GM12891 (cell line): ENCODE results near the gene OBP2B.

Source experiments
- POLR2A ChIP-seq: IDR thresholded peaks from 2 replicates; pipeline ENCODE4 v1.6.1; 2011; ENCODE audit warnings: low read depth, low read length, control low read depth
- TAF1 ChIP-seq: IDR thresholded peaks from 2 replicates; pipeline ENCODE4 v1.6.1; 2011; ENCODE audit warnings: low read depth, low read length, control low read depth

DNA sequence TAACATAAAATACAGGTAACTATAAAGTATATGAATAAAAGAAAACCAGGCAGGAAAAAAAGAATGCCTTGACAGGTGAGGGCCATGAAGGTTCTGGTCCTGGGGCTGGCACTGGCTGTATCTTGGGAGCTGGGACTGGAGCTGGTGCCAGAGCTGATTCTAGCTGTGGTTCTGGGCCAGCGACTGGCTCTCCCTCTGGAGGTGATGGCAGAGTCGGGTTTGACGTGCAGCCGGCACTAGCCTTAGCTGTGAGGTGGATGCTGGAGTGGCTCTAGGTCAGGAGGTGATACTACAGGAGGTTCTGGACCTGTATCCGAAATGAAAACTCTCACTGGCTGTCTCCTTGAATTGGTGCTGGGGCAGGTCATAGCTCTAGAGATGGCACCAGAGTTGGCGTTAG is 22.3 kb downstream of the OBP2B start:
- TF ChIP-seq POLR2A (no peak), TAF1 (no peak)
